Smooth muscle cell (in vitro differentiated cells): ENCODE results near the gene SPRED1. TPM values are rescaled to one million over a fixed set of nuclear protein-coding genes. Genes with fewer than 3 reads are reported as not detected.

ENCODE experiments used
- DNase-seq: peaks from one replicate; lab custom pipeline; 2025; ENCODE audit not compliant: unreplicated experiment; lab: John Stamatoyannopoulos, UW
- H2AFZ ChIP-seq: fragments of 200-600 bp; sonication (generic); 2 replicates; pipeline ENCODE4 v1.6.0; 2016; ENCODE audit warnings: antibody characterized with exemption, low read depth, mild to moderate bottlenecking
- H3F3A ChIP-seq: fragments of 200-600 bp; sonication (generic); 2 replicates; pipeline ENCODE4 v1.6.0; 2017; ENCODE audit warnings: antibody characterized with exemption, low read depth
- H3K27ac ChIP-seq: fragments of 200-600 bp; sonication (generic); 2 replicates; pipeline ENCODE4 v1.5.1; 2016; ENCODE audit warnings: low read depth, mild to moderate bottlenecking
- H3K27me3 ChIP-seq: fragments of 200-600 bp; sonication (generic); 2 replicates; pipeline ENCODE4 v1.6.1; 2016; ENCODE audit warnings: low read depth, mild to moderate bottlenecking
- H3K36me3 ChIP-seq: fragments of 200-600 bp; sonication (generic); 2 replicates; pipeline ENCODE4 v1.5.1; 2016; ENCODE audit warnings: low read depth
- H3K4me1 ChIP-seq: fragments of 200-600 bp; sonication (generic); 2 replicates; pipeline ENCODE4 v1.5.1; 2016; ENCODE audit warnings: low read depth
- H3K4me2 ChIP-seq: fragments of 200-600 bp; sonication (generic); 2 replicates; pipeline ENCODE4 v1.6.0; 2016; ENCODE audit warnings: mild to moderate bottlenecking
- H3K4me3 ChIP-seq: fragments of 200-600 bp; sonication (generic); 2 replicates; pipeline ENCODE4 v1.5.1; 2016; ENCODE audit warnings: mild to moderate bottlenecking
- H3K79me2 ChIP-seq: fragments of 200-600 bp; sonication (generic); 2 replicates; pipeline ENCODE4 v1.6.0; 2016; ENCODE audit warnings: low read depth, mild to moderate bottlenecking
- H3K9ac ChIP-seq: fragments of 200-600 bp; sonication (generic); 2 replicates; pipeline ENCODE4 v1.6.0; 2016; ENCODE audit warnings: low read depth
- H3K9me3 ChIP-seq: fragments of 200-600 bp; sonication (generic); replicated peaks from 2 replicates; pipeline ENCODE4 v1.5.1; 2016; ENCODE audit warnings: low read depth
- H4K20me1 ChIP-seq: fragments of 200-600 bp; sonication (generic); 2 replicates; pipeline ENCODE4 v1.6.0; 2016; ENCODE audit warnings: low read depth
- CTCF ChIP-seq: fragments of 200-600 bp; sonication (generic); IDR thresholded peaks from 2 replicates; pipeline ENCODE4 v1.5.1; 2017; ENCODE audit warnings: borderline replicate concordance, mild to moderate bottlenecking, antibody characterized with exemption; ENCODE audit not compliant: insufficient read depth, poor library complexity, severe bottlenecking
- WGBS: methylation state at CpG from one replicate; pipeline ENCODE4 v1.1.7; 2016; ENCODE audit warnings: low lambda C conversion rate; 5-methylcytosine and 5-hydroxymethylcytosine counted together
- polyA plus RNA-seq: library from polyadenylated mRNA; unstranded; fragments of >200 nt; fragmentation: Nextera tagmentation; extraction: Ambion mirVana; gene quantifications from 2 replicates; pipeline ENCODE4 v1.2.1, GENCODE V29; 2016
- total RNA-seq: library from RNA; depleted of rRNA; stranded (reverse); fragments of >200 nt; gene quantifications from 2 replicates; pipeline ENCODE4 v1.2.3, GENCODE V29; 2014

The SPRED1 gene
- total and polyA plus RNA-seq, 2 experiments from 2014 or later, result 22.2 to 53.0 TPM

- H3K36me3 ChIP-seq, result no peaks in the 10 kb centered on the region
- no peaks in the 10 kb centered on the region for H3F3A ChIP-seq
- 87% methylated on average over 3 of the region's 3 CpGs for WGBS
- no peak overlapping the region for H3K4me2 ChIP-seq
- no peak for TF ChIP-seq CTCF
- H3K4me1 ChIP-seq, result no peaks in the 10 kb centered on the region
- H3K9ac ChIP-seq, result no peak overlapping the region
- no peaks in the 10 kb centered on the region for H3K27me3 ChIP-seq
- H4K20me1 ChIP-seq, result no peaks in the 10 kb centered on the region
- no peak overlapping the region for H3K4me3 ChIP-seq
- H3K9me3 ChIP-seq, result no peaks in the 10 kb centered on the region
- no peak for DNase-seq
- no peak overlapping the region for H3K27ac ChIP-seq
- H2AFZ ChIP-seq, result no peak overlapping the region
- H3K79me2 ChIP-seq, result no peaks in the 10 kb centered on the region
Measured at GRCh38 chr15:38362355-38362754, 109.7 kb downstream of the SPRED1 start.

DNA sequence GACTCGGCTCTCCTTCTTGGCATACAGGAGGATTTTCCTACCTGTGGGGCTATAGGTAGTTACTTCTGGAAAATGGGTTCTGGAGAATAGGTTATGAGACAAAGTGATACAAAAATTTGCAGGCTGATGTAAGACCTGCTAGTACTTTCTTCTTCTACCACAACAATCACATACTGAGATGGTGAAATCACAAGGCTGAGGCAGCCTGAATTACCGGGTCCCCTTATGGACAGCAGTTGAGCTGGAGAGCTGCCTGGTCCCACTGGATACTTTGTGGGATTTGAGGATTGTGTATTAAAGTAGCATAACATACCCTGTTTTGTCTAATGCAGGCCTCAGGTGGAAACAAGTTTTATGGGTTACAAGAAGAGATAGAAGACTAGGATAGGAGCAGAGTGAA, 114.8 kb downstream of the SPRED1 start:
- H3K4me2 ChIP-seq, result no peak overlapping the region
- H3K4me3 ChIP-seq, result no peak overlapping the region
- no peaks in the 10 kb centered on the region for H3K27me3 ChIP-seq
- no peaks in the 10 kb centered on the region for H3F3A ChIP-seq
- no peak for TF ChIP-seq CTCF
- H4K20me1 ChIP-seq, result no peaks in the 10 kb centered on the region
- no peaks in the 10 kb centered on the region for H3K36me3 ChIP-seq
- no peak for DNase-seq
- no peak overlapping the region for H3K27ac ChIP-seq
- 74% methylated on average over 2 of the region's 2 CpGs for WGBS
- no peak overlapping the region for H2AFZ ChIP-seq
- H3K9ac ChIP-seq, result no peak overlapping the region
- no peaks in the 10 kb centered on the region for H3K9me3 ChIP-seq
- no peaks in the 10 kb centered on the region for H3K4me1 ChIP-seq
- H3K79me2 ChIP-seq, result no peaks in the 10 kb centered on the region

- H4K20me1 ChIP-seq, result no peaks in the 10 kb centered on the region
- no peak overlapping the region for H3K27ac ChIP-seq
- H3K4me3 ChIP-seq, result no peak overlapping the region
- no peaks in the 10 kb centered on the region for H3K36me3 ChIP-seq
- DNase-seq, result no peak
- H3K79me2 ChIP-seq, result no peaks in the 10 kb centered on the region
- WGBS, result 82% methylated on average over 4 of the region's 4 CpGs
- H3K4me2 ChIP-seq, result no peak overlapping the region
- no peak overlapping the region for H3K9ac ChIP-seq
- H3F3A ChIP-seq, result no peaks in the 10 kb centered on the region
- TF ChIP-seq CTCF, result no peak
- H3K27me3 ChIP-seq, result no peaks in the 10 kb centered on the region
- H3K9me3 ChIP-seq, result no peaks in the 10 kb centered on the region
- H2AFZ ChIP-seq, result no peak overlapping the region
- H3K4me1 ChIP-seq, result no peaks in the 10 kb centered on the region
Measured at GRCh38 chr15:38369936-38370478, 117.4 kb downstream of the SPRED1 start.

GRCh38 chr15:38373016-38373415, 120.4 kb downstream of the SPRED1 start:
- Histone ChIP-seq H3K27ac (no peak overlapping the region), H3K4me3 (no peak overlapping the region), H3K4me2 (no peak overlapping the region), H3K36me3 (no peaks in the 10 kb centered on the region), H3K27me3 (no peaks in the 10 kb centered on the region), H2AFZ (no peak overlapping the region), H3F3A (no peaks in the 10 kb centered on the region), H3K9ac (no peak overlapping the region), H3K79me2 (no peaks in the 10 kb centered on the region), H3K9me3 (no peaks in the 10 kb centered on the region), H3K4me1 (peaks cover 6% of the 10 kb centered on the region), H4K20me1 (no peaks in the 10 kb centered on the region)
- no peak for TF ChIP-seq CTCF
- 76% methylated on average over 4 of the region's 4 CpGs for WGBS
- no peak for DNase-seq
